Panc1 (cell line): ENCODE measurements around the gene CAMK1G.

ENCODE experiments used
- POLR2AphosphoS5 ChIP-seq: IDR thresholded peaks from 2 replicates; pipeline ENCODE4 v1.6.1; 2012; ENCODE audit warnings: mild to moderate bottlenecking, low read depth, low read length, moderate library complexity
- REST ChIP-seq, 2 experiments: IDR thresholded peaks; 2 replicates each; pipeline ENCODE4 v1.6.1; 2011 to 2012; ENCODE audit warnings: low read depth in 2 of 2, control low read depth in 1 of 2, low read length in 1 of 2, mild to moderate bottlenecking in 1 of 2, moderate library complexity in 1 of 2; ENCODE audit not compliant: insufficient read depth in 1 of 2
- TF ChIP-seq, protein P1 (sequence below): fragments of 450-650 bp; IDR thresholded peaks from 2 replicates; pipeline ENCODE4 v1.5.1; 2017; ENCODE audit warnings: mild to moderate bottlenecking

- TF ChIP-seq, protein P1, sequence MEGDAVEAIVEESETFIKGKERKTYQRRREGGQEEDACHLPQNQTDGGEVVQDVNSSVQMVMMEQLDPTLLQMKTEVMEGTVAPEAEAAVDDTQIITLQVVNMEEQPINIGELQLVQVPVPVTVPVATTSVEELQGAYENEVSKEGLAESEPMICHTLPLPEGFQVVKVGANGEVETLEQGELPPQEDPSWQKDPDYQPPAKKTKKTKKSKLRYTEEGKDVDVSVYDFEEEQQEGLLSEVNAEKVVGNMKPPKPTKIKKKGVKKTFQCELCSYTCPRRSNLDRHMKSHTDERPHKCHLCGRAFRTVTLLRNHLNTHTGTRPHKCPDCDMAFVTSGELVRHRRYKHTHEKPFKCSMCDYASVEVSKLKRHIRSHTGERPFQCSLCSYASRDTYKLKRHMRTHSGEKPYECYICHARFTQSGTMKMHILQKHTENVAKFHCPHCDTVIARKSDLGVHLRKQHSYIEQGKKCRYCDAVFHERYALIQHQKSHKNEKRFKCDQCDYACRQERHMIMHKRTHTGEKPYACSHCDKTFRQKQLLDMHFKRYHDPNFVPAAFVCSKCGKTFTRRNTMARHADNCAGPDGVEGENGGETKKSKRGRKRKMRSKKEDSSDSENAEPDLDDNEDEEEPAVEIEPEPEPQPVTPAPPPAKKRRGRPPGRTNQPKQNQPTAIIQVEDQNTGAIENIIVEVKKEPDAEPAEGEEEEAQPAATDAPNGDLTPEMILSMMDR, result no peak
- TF ChIP-seq REST (IDR thresholded peaks at IDR 0.05; ENCODE audit: insufficient read depth in 1 of 2, low read depth in 2 of 2, low read length in 1 of 2) (no peak), POLR2AphosphoS5 (no peak)
Observed at GRCh38 chr1:209625791-209626285, 42.3 kb downstream of the CAMK1G start.
